ENCODE measurements around the gene TPSAB1.

TPSAB1 gene

GRCh38 chr16:1286513-1287094 lies 46.1 kb downstream of the TPSAB1 start:
- no peak overlapping the region for H3K9ac ChIP-seq (ENCODE audit: low read depth, low read length)
- no peak overlapping the region for H3K27ac ChIP-seq (ENCODE audit: low read length)
- no peaks in the 10 kb centered on the region for H3K36me3 ChIP-seq (ENCODE audit: insufficient read depth, low read depth, low read length)
- H3K4me1 ChIP-seq (ENCODE audit: insufficient read depth, low read length): peaks cover 6% of the 10 kb centered on the region; the same call in 1 of the 2 replicates
- H3K4me3 ChIP-seq (ENCODE audit: low read length): no peak overlapping the region
- peaks cover 54% of the 10 kb centered on the region for H3K27me3 ChIP-seq (ENCODE audit: insufficient read depth, low read length)
- H3K9me3 ChIP-seq (ENCODE audit: insufficient read depth, low read depth, low read length): no peaks in the 10 kb centered on the region

DNA sequence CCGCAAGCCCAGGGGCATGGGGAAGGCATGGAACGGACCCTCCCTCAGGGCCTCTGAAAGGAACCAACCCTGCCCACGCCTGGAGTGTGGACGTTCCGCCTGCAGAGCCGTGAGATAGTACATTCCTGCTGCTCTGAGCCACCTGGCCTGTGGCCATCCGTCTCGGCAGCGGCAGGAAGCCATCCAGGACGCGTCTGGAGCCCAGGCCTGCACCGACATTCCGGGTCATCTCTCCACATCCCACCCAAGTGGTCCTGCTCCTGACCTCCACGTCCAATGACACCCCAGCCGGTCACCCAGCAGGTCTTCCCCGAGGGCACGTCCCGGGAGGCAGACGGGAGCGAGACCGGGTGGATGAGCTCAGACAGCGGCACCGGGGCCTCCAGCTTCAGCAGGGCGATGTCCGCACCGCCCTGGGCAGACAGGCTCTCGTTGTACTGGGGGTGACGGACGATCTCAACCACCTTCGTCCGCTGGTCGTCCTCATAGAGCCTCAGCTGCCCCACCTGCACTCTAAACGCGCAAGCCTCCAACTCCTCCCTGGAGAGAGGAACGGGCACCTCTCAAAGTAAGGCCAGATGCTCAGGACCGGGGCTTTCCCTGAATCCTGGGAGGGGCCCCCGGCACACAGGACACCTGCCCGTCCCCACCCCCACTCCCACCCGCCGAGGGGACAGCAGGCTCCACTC lies 47.6 kb downstream of the TPSAB1 start:
- H3K9ac ChIP-seq (ENCODE audit: low read depth, low read length): no peak overlapping the region
- H3K9me3 ChIP-seq (ENCODE audit: insufficient read depth, low read depth, low read length): no peaks in the 10 kb centered on the region
- no peak overlapping the region for H3K4me3 ChIP-seq (ENCODE audit: low read length)
- peaks cover 59% of the 10 kb centered on the region for H3K27me3 ChIP-seq (ENCODE audit: insufficient read depth, low read length)
- no peak overlapping the region for H3K27ac ChIP-seq (ENCODE audit: low read length)
- no peaks in the 10 kb centered on the region for H3K36me3 ChIP-seq (ENCODE audit: insufficient read depth, low read depth, low read length)
- H3K4me1 ChIP-seq (ENCODE audit: insufficient read depth, low read length): peaks cover 6% of the 10 kb centered on the region; the same call in 1 of the 2 replicates

DNA sequence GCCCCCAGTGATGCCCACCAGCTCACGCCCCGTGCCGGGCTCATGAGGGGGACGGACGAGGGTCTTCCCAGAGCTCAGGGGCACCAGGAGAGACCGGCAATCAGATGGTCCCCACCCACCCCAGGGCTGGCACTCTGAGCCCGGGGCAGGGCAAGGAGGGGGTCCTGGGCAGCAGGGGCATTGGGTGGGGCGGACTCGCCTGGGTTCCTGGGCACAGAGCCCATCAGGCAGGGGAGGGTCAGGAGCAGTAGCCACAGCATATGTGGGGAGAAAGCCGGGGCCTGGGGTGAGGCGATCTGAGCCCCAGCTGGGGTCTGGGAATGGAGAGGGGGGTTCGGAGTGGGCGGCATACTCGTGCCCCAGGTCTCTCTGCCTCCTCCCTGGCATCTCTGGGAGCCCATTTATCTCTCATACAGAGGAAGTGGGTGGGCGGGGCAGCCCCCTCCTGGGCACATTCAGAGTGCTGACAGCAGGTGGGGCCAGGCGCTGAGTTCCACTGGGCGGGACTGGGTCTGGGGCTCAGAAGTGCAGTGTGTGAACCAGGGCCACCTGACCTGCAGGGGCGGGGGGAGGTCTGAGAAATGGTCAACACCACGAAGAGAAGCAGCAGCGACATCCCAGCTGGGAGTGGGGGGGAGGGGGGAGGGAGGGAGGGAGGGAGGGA lies 48.4 kb downstream of the TPSAB1 start:
- no peak overlapping the region for H3K9ac ChIP-seq (ENCODE audit: low read depth, low read length)
- H3K27me3 ChIP-seq (ENCODE audit: insufficient read depth, low read length): peaks cover 54% of the 10 kb centered on the region
- H3K4me3 ChIP-seq (ENCODE audit: low read length): no peak overlapping the region; the same call in 1 of the 2 replicates
- no peaks in the 10 kb centered on the region for H3K36me3 ChIP-seq (ENCODE audit: insufficient read depth, low read depth, low read length)
- no peak overlapping the region for H3K27ac ChIP-seq (ENCODE audit: low read length)
- no peaks in the 10 kb centered on the region for H3K9me3 ChIP-seq (ENCODE audit: insufficient read depth, low read depth, low read length)
- peaks cover 6% of the 10 kb centered on the region; the same call in 1 of the 2 replicates for H3K4me1 ChIP-seq (ENCODE audit: insufficient read depth, low read length)

- Histone ChIP-seq H3K36me3 (ENCODE audit: insufficient read depth, low read depth, low read length) (no peaks in the 10 kb centered on the region), H3K9me3 (ENCODE audit: insufficient read depth, low read depth, low read length) (no peaks in the 10 kb centered on the region), H3K4me3 (ENCODE audit: low read length) (peak overlapping the region; percentile 61; the same call in 1 of the 2 replicates), H3K27ac (ENCODE audit: low read length) (no peak overlapping the region), H3K4me1 (ENCODE audit: insufficient read depth, low read length) (peaks cover 6% of the 10 kb centered on the region; the same call in 1 of the 2 replicates), H3K9ac (ENCODE audit: low read depth, low read length) (no peak overlapping the region), H3K27me3 (ENCODE audit: insufficient read depth, low read length) (peaks cover 54% of the 10 kb centered on the region)
Observed at GRCh38 chr16:1289477-1289866, 49.0 kb downstream of the TPSAB1 start.

- Histone ChIP-seq H3K4me3 (ENCODE audit: low read length) (peak overlapping the region; percentile 61; the same call in 1 of the 2 replicates), H3K27me3 (ENCODE audit: insufficient read depth, low read length) (peaks cover 54% of the 10 kb centered on the region), H3K36me3 (ENCODE audit: insufficient read depth, low read depth, low read length) (no peaks in the 10 kb centered on the region), H3K9ac (ENCODE audit: low read depth, low read length) (no peak overlapping the region), H3K9me3 (ENCODE audit: insufficient read depth, low read depth, low read length) (no peaks in the 10 kb centered on the region), H3K4me1 (ENCODE audit: insufficient read depth, low read length) (peaks cover 6% of the 10 kb centered on the region; the same call in 1 of the 2 replicates), H3K27ac (ENCODE audit: low read length) (no peak overlapping the region)
Observed at GRCh38 chr16:1290063-1290501, 49.6 kb downstream of the TPSAB1 start.

GRCh38 chr16:1290860-1291575 lies 50.5 kb downstream of the TPSAB1 start:
- H3K27ac ChIP-seq (ENCODE audit: low read length): no peak overlapping the region
- peaks cover 8% of the 10 kb centered on the region; the same call in 1 of the 2 replicates for H3K4me1 ChIP-seq (ENCODE audit: insufficient read depth, low read length)
- H3K36me3 ChIP-seq (ENCODE audit: insufficient read depth, low read depth, low read length): no peaks in the 10 kb centered on the region
- peaks cover 54% of the 10 kb centered on the region for H3K27me3 ChIP-seq (ENCODE audit: insufficient read depth, low read length)
- H3K9ac ChIP-seq (ENCODE audit: low read depth, low read length): no peak overlapping the region
- no peak overlapping the region for H3K4me3 ChIP-seq (ENCODE audit: low read length)
- no peaks in the 10 kb centered on the region for H3K9me3 ChIP-seq (ENCODE audit: insufficient read depth, low read depth, low read length)

DNA sequence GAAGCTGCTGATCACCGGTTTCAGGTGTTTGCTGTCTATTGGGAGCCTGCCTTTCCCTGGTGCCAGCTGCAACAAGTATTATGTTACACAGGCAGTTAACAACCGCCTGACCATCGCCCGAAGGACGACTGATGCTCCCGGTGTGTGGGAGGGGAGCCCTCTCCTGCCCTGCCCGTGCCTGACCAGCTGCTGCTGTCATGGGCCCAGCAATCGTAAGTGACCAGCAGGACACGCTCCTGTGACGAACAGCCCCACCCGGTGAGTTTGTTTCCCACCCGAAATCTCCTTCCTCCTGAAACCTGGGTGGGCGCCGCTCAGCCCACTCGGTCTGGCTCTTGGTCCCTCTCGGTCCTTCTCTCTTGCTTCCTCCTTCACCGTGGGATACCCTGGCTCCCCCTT lies 51.1 kb downstream of the TPSAB1 start:
- H3K4me1 ChIP-seq (ENCODE audit: insufficient read depth, low read length): peaks cover 8% of the 10 kb centered on the region; the same call in 1 of the 2 replicates
- H3K4me3 ChIP-seq (ENCODE audit: low read length): no peak overlapping the region
- H3K9me3 ChIP-seq (ENCODE audit: insufficient read depth, low read depth, low read length): no peaks in the 10 kb centered on the region
- no peaks in the 10 kb centered on the region for H3K36me3 ChIP-seq (ENCODE audit: insufficient read depth, low read depth, low read length)
- H3K27me3 ChIP-seq (ENCODE audit: insufficient read depth, low read length): peaks cover 52% of the 10 kb centered on the region
- no peak overlapping the region for H3K9ac ChIP-seq (ENCODE audit: low read depth, low read length)
- H3K27ac ChIP-seq (ENCODE audit: low read length): no peak overlapping the region
